SK-N-MC (cell line): ENCODE measurements around the gene IL17RC.
"Not testable (repeated sequence)": the region's sequence is repeated elsewhere in the genome, so short reads cannot be mapped to it uniquely, and the experiment has no call there.

Experiments used
- EZH2 ChIP-seq: fragments of 200-600 bp; sonication (generic); IDR thresholded peaks from one replicate; pipeline ENCODE4 v1.6.1; 2017; ENCODE audit warnings: antibody characterized with exemption
- FOXP2 ChIP-seq: optimal IDR thresholded peaks from 2 replicates; pipeline ENCODE3; 2011; ENCODE audit warnings: mild to moderate bottlenecking, moderate library complexity; ENCODE audit not compliant: insufficient read depth; ENCODE audit errors: extremely low read length, control extremely low read depth
- POLR2AphosphoS5 ChIP-seq: IDR thresholded peaks from 2 replicates; pipeline ENCODE4 v1.6.1; 2012; ENCODE audit warnings: mild to moderate bottlenecking, low read depth, low read length, borderline replicate concordance

DNA sequence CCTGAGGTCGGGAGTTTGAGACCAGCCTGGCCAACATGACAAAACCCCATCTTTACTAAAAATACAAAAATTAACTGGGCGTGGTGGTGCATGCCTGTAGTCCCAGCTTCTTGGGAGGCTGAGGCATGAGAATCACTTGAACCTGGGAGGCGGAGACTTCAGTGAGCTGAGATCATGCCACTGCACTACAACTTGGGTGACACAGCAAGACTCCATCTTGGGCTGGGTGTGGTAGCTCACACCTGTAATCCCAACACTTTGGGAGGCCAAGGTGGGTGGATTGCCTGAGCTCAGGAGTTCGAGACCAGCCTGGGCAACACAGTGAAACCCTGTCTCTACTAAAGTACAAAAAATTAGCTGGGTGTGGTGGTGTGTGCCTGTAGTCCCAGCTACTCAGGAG, 40.6 kb upstream of the IL17RC start:
- TF ChIP-seq EZH2, POLR2AphosphoS5, FOXP2: not testable (repeated sequence)
